ENCODE data around the gene OCIAD1. TPM values are rescaled to one million over a fixed set of nuclear protein-coding genes. Genes with fewer than 3 reads are reported as not detected.

The OCIAD1 gene, protein sequence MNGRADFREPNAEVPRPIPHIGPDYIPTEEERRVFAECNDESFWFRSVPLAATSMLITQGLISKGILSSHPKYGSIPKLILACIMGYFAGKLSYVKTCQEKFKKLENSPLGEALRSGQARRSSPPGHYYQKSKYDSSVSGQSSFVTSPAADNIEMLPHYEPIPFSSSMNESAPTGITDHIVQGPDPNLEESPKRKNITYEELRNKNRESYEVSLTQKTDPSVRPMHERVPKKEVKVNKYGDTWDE
- total RNA-seq (2014; rRNA removed; shearing (Covaris generic)): 79.1 and 83.9 TPM in 2 replicates

DNA sequence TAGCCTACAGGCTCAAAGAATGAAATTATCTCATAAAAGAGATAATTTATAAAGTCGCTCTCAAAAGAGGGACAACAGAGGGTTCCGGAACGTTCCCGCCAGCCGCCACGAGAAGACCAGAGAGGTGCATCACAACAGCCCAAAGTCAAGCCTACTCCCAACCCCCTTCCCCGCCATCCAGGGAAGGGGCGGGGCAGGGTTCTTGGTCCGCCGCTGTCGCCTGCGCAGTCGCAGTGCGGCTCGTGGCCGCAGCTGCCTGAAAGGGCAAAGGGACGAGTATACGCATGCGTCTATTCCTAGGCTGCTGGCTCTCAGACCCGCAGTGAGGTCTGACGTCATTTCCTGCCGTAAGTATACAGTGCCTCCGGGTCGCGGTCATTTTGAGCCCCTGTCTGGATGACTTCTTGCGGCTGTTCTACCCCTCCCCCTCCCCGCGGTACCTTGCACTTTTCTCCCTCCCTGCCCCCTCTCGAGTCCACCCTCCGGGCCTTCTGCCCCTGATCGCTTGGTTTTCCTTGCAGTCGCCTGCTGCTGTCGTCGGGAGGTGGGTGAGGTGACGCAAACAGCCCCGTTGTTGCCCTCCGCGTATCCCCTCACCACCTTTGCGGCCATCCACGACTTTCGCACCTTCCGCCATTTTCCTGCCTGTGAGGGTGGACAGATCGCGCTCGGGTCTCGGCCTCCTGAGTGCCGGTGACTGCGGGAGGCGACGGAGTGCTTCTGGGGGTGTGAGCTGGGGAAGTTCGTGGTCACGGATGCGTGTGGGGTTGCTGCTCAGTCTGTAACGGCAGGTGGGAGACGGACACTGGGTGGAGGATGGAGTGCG, at the start of gene OCIAD1:
OCIAD1 (plus strand) TSS at position 383 of the 826 bp plus-strand sequence. CDS start 1,537 bp downstream, outside the sequence.

DNA sequence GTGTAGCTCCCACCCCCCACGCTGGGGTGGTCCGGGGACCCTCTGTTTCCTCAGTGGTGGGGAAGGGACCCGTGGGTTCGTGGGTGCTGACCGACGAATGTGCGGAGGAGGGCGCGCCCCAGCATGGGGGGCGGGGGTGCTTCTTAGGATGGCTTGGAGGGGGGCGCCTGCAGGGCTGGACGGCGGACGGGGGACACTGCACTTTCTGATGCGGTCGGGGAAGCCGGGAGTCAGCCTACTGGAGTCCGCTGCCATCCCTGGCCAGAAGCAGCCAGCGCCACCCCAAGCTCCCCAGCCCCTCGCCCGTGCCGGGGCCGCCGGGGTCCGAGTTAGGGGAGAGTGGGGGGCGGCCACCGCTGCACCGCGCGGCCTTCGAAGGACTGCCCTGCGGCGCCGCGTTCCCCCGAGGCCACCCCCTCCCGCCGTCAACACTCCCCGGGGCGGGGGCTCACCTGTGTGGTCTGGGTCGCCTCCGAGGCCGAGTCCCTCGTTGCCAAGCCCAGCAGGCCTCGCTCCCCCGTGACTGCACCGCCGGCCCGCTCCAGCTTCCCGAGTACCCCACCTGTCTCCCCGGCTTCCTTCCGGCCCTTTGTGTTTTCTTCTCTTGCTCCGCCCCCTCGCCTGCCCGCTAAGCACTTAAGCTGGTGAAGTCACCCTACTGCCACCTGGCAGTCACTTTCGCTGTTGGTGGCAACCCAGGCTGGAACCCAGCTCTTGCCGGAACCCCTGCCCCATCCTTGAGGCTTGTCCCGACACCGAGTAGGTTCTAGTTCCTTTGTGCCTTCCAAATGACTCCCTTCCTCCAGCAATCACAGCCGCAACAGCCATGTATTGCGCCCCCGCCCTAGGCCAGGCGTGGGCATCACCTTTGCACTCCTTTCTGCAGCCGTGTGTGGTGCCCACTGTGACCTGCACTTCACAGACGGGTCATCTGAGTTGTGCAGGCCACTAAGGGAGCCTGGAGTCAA, 75.6 kb downstream of the OCIAD1 start, which contains the start of gene OCIAD2:
OCIAD2 (minus strand) TSS at position 569 of the 968 bp plus-strand sequence. CDS start 2,225 bp downstream, outside the sequence.

Other genes with a start within 250 kb of the OCIAD1 start
- 45.8 and 54.0 TPM in 2 replicates for gene FRYL, start 50.8 kb upstream of the OCIAD1 start, total RNA-seq (2014; rRNA removed; shearing (Covaris generic))
- gene OCIAD2, start 75.7 kb downstream of the OCIAD1 start, total RNA-seq (2014; rRNA removed; shearing (Covaris generic)): not detected in 2 replicates
- gene CWH43, start 155.2 kb downstream of the OCIAD1 start, total RNA-seq (2014; rRNA removed; shearing (Covaris generic)): not detected in 2 replicates